IMR-90 (cell line): ENCODE data around the gene DHRS7B. TPM values are rescaled to one million over a fixed set of nuclear protein-coding genes. Genes with fewer than 3 reads are reported as not detected.

Experiments used
- ATAC-seq: fragments of 200-7000 bp; cut with Tn5 transposase; 2 replicates; pipeline ENCODE4 v1.9.1; 2020; ENCODE audit warnings: low read depth, mild to moderate bottlenecking, moderate library complexity
- BruUV-seq: library from RNA; stranded (reverse); fragments of 400-500 nt; replicated peaks from 2 replicates; lab custom pipeline; 2021; lab: Mats Ljungman, UMichigan
- CTCF ChIA-PET: fragments of 300-600 bp; formaldehyde crosslinking; extraction: SDS; loops from one replicate; lab custom pipeline; 2021; ENCODE audit warnings: antibody characterized with exemption; lab: Yijun Ruan, JAX
- POLR2A ChIA-PET: fragments of 300-600 bp; sonication (Branson Sonifier 250); formaldehyde crosslinking; loops from one replicate; lab custom pipeline; 2022; ENCODE audit warnings: antibody characterized with exemption; ENCODE audit not compliant: unreplicated experiment; lab: Charles Lee
- DNase-seq: peaks from one replicate; pipeline ENCODE4 v3.0.0; 2013
- H2AFZ ChIP-seq: replicated peaks from 2 replicates; pipeline ENCODE3; 2013; ENCODE audit warnings: low read length, mild to moderate bottlenecking; ENCODE audit not compliant: poor library complexity
- H2AK5ac ChIP-seq: 2 replicates; pipeline ENCODE4 v1.6.1; 2013; ENCODE audit warnings: low read depth, low read length, inconsistent platforms
- H2AK9ac ChIP-seq: replicated peaks from 2 replicates; pipeline ENCODE3; 2013; ENCODE audit warnings: mild to moderate bottlenecking, low read depth, low read length, moderate library complexity; ENCODE audit not compliant: poor library complexity
- H2BK120ac ChIP-seq: 2 replicates; pipeline ENCODE4 v1.6.1; 2013; ENCODE audit warnings: low read depth, low read length, inconsistent platforms
- H2BK15ac ChIP-seq: 3 replicates; pipeline ENCODE4 v1.6.1; 2013; ENCODE audit warnings: low read depth, low read length, inconsistent platforms
- H2BK20ac ChIP-seq: 2 replicates; pipeline ENCODE4 v1.6.1; 2013; ENCODE audit warnings: low read depth, mild to moderate bottlenecking, inconsistent platforms, low read length, moderate library complexity
- H2BK5ac ChIP-seq: 2 replicates; pipeline ENCODE4 v1.6.1; 2013; ENCODE audit warnings: mild to moderate bottlenecking, low read depth, low read length, inconsistent platforms; ENCODE audit not compliant: poor library complexity, severe bottlenecking
- H3K14ac ChIP-seq: replicated peaks from 2 replicates; pipeline ENCODE4 v1.6.1; 2013; ENCODE audit warnings: low read depth, low read length, inconsistent platforms
- H3K18ac ChIP-seq: 2 replicates; pipeline ENCODE4 v1.6.1; 2013; ENCODE audit warnings: low read depth, low read length, control low read depth
- H3K23ac ChIP-seq: 2 replicates; pipeline ENCODE4 v1.6.1; 2013; ENCODE audit warnings: low read depth, low read length, inconsistent platforms
- H3K27ac ChIP-seq: 2 replicates; pipeline ENCODE4 v1.5.1; 2013; ENCODE audit warnings: mild to moderate bottlenecking, control low read depth, low read length; ENCODE audit not compliant: insufficient read depth
- H3K27me3 ChIP-seq: 2 replicates; pipeline ENCODE4 v1.6.1; 2013; ENCODE audit warnings: low read length; ENCODE audit not compliant: control insufficient read depth, insufficient read depth
- H3K36me3 ChIP-seq: 2 replicates; pipeline ENCODE4 v1.6.1; 2013; ENCODE audit warnings: low read length, mixed read lengths; ENCODE audit not compliant: control insufficient read depth, insufficient read depth
- H3K4ac ChIP-seq: 2 replicates; pipeline ENCODE4 v1.6.1; 2013; ENCODE audit warnings: low read depth, low read length, inconsistent platforms
- H3K4me1 ChIP-seq: 2 replicates; pipeline ENCODE4 v1.6.1; 2013; ENCODE audit warnings: low read length, mixed read lengths; ENCODE audit not compliant: control insufficient read depth, insufficient read depth
- H3K4me2 ChIP-seq: 2 replicates; pipeline ENCODE4 v1.6.1; 2013; ENCODE audit warnings: low read depth, mild to moderate bottlenecking, control low read depth, low read length, moderate library complexity
- H3K4me3 ChIP-seq: 2 replicates; pipeline ENCODE4 v1.5.1; 2013; ENCODE audit warnings: low read depth, mild to moderate bottlenecking, control low read depth, low read length, moderate library complexity; ENCODE audit not compliant: insufficient read depth
- H3K56ac ChIP-seq: 2 replicates; pipeline ENCODE4 v1.6.1; 2013; ENCODE audit warnings: low read length, inconsistent platforms; ENCODE audit not compliant: insufficient read depth; ENCODE audit errors: extremely low read depth
- H3K79me1 ChIP-seq, 2 experiments: 2 replicates each; pipeline ENCODE4 v1.6.1; 2013; ENCODE audit warnings: low read length in 2 of 2, inconsistent platforms in 1 of 2, low read depth in 1 of 2
- H3K9ac ChIP-seq: 2 replicates; pipeline ENCODE4 v1.6.1; 2013; ENCODE audit warnings: low read depth, low read length, control low read depth
- H3K9me1 ChIP-seq: 2 replicates; pipeline ENCODE4 v1.6.1; 2013; ENCODE audit warnings: low read length, inconsistent platforms; ENCODE audit not compliant: insufficient read depth
- H3K9me3 ChIP-seq: 2 replicates; pipeline ENCODE4 v1.6.1; 2013; ENCODE audit warnings: low read length; ENCODE audit not compliant: control insufficient read depth, insufficient read depth
- H4K20me1 ChIP-seq: 2 replicates; pipeline ENCODE4 v1.6.1; 2013; ENCODE audit warnings: low read length, inconsistent platforms; ENCODE audit not compliant: insufficient read depth
- H4K5ac ChIP-seq: 2 replicates; pipeline ENCODE4 v1.6.1; 2013; ENCODE audit warnings: mild to moderate bottlenecking, low read depth, low read length, control low read depth
- H4K8ac ChIP-seq, 2 experiments: 2 replicates each; pipeline ENCODE4 v1.6.1; 2013; ENCODE audit warnings: low read depth in 2 of 2, low read length in 2 of 2, control low read depth in 1 of 2, inconsistent platforms in 1 of 2
- H4K91ac ChIP-seq: 2 replicates; pipeline ENCODE4 v1.6.1; 2013; ENCODE audit warnings: low read depth, low read length, inconsistent platforms; ENCODE audit not compliant: insufficient read depth
- BHLHE40 ChIP-seq: fragments of 150-350 bp; IDR thresholded peaks from 2 replicates; pipeline ENCODE4 v1.6.1; 2016; ENCODE audit warnings: mild to moderate bottlenecking, low read depth, low read length
- CEBPB ChIP-seq: IDR thresholded peaks from 2 replicates; pipeline ENCODE4 v1.6.1; 2012; ENCODE audit warnings: low read depth, low read length, improper control_type of control experiment
- CHD1 ChIP-seq: IDR thresholded peaks from 2 replicates; pipeline ENCODE4 v1.6.1; 2012; ENCODE audit warnings: low read depth, low read length, improper control_type of control experiment
- FOS ChIP-seq: fragments of 150-350 bp; IDR thresholded peaks from 2 replicates; pipeline ENCODE4 v1.6.1; 2016; ENCODE audit warnings: low read depth, low read length
- MAFK ChIP-seq: IDR thresholded peaks from 2 replicates; pipeline ENCODE4 v1.6.1; 2012; ENCODE audit warnings: low read depth, low read length, improper control_type of control experiment
- MAZ ChIP-seq: IDR thresholded peaks from 2 replicates; pipeline ENCODE4 v1.6.1; 2012; ENCODE audit warnings: low read depth, mild to moderate bottlenecking, low read length, improper control_type of control experiment, moderate library complexity, borderline replicate concordance
- MXI1 ChIP-seq: IDR thresholded peaks from 2 replicates; pipeline ENCODE4 v1.6.1; 2012; ENCODE audit warnings: low read depth, mild to moderate bottlenecking, low read length, moderate library complexity, borderline replicate concordance
- NFE2L2 ChIP-seq: fragments of 150-350 bp; IDR thresholded peaks from 2 replicates; pipeline ENCODE4 v1.6.1; 2016; ENCODE audit warnings: low read depth, mild to moderate bottlenecking, low read length
- POLR2A ChIP-seq: IDR thresholded peaks from 2 replicates; pipeline ENCODE4 v1.6.1; 2012; ENCODE audit warnings: mild to moderate bottlenecking, low read depth, low read length
- RAD21 ChIP-seq: IDR thresholded peaks from 2 replicates; pipeline ENCODE4 v1.6.1; 2012; ENCODE audit warnings: low read length, improper control_type of control experiment
- RCOR1 ChIP-seq: IDR thresholded peaks from 2 replicates; pipeline ENCODE4 v1.6.1; 2012; ENCODE audit warnings: mild to moderate bottlenecking, low read length, improper control_type of control experiment; ENCODE audit not compliant: insufficient replicate concordance
- RFX5 ChIP-seq: IDR thresholded peaks from 2 replicates; pipeline ENCODE4 v1.8.0; 2012; ENCODE audit warnings: low read depth, mild to moderate bottlenecking, low read length, moderate library complexity
- SMC3 ChIP-seq: fragments of 150-350 bp; IDR thresholded peaks from 2 replicates; pipeline ENCODE4 v1.6.1; 2016; ENCODE audit warnings: low read depth, mild to moderate bottlenecking, antibody characterized with exemption, low read length, moderate library complexity
- WGBS, 2 experiments: methylation state at CpG; one replicate each; pipeline versions ENCODE4 v1.1.5 to v1.1.7; 2013; ENCODE audit warnings: missing lambda C conversion rate in 2 of 2; ENCODE audit not compliant: insufficient read length in 1 of 2; ENCODE audit errors: extremely low coverage in 2 of 2; 5-methylcytosine and 5-hydroxymethylcytosine counted together
- dilution Hi-C: fragments of 300-500 bp; cut with HindIII; formaldehyde crosslinking; loops from one replicate; pipeline ENCODE4 v1.14.3; 2018; ENCODE audit warnings: low sequenced_read_pairs; ENCODE audit not compliant: unreplicated experiment
- in situ Hi-C: fragments of 300-500 bp; cut with MboI; formaldehyde crosslinking; loops from 3 replicates; pipeline ENCODE4 v1.14.3; 2019; ENCODE audit warnings: low sequenced_read_pairs, inconsistent platforms, mixed read lengths
- intact Hi-C: fragments of 100-400 bp; cut with micrococcal nuclease; formaldehyde crosslinking; loops from 2 replicates; pipeline ENCODE4 v1.10.0; 2022
- polyA plus RNA-seq, 3 experiments: library from polyadenylated mRNA; depleted of rRNA; stranded (reverse); fragments of >200 nt; gene quantifications; 2 replicates each; pipeline ENCODE4 v1.2.3, GENCODE V29; 2012; ENCODE audit warnings: low replicate concordance in 1 of 3
- total RNA-seq: library from RNA; depleted of rRNA; stranded (reverse); fragments of >200 nt; gene quantifications from 2 replicates; pipeline ENCODE4 v1.2.3, GENCODE V29; 2012
- TF ChIP-seq, protein P1 (sequence below): conservative IDR thresholded peaks from 2 replicates; pipeline ENCODE4 v1.5.1; 2012; ENCODE audit warnings: mild to moderate bottlenecking, low read depth, low read length, improper control_type of control experiment
- TF ChIP-seq, protein P2 (sequence below): fragments of 150-350 bp; IDR thresholded peaks from 2 replicates; pipeline ENCODE4 v1.6.1; 2017; ENCODE audit warnings: mild to moderate bottlenecking, antibody characterized with exemption, low read length, low read depth
- TF ChIP-seq, protein P3 (sequence below): fragments of 150-350 bp; IDR thresholded peaks from 2 replicates; pipeline ENCODE4 v1.6.1; 2016; ENCODE audit warnings: low read depth, mild to moderate bottlenecking, low read length, moderate library complexity, borderline replicate concordance

DHRS7B gene
- total and polyA plus RNA-seq, 2 of the 4 experiments (the other 2 are of a cell fraction) = 24.4 to 34.4 TPM

DNA sequence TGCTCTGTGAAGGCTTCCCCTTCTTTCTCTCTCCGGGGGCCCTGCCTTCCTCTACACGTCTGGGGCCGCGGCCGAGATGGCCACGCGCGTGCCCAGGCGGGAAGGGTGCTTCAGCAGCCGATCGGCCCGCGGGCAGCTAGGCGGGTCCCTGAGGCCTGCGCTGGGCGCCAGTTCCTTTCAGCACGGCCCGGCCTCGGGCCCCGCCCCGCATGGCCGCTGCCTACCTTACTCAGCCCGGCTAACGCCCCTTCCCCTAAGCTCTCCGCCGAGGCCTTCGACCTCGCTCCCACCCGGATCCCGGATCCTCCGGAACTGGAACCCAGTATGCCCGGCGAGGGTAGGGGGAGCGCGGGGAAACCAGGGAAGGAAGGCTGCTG, 86.9 kb downstream of the DHRS7B start:
- Histone ChIP-seq H3K27me3 (no peaks in the 10 kb centered on the region), H4K91ac (peak overlapping the region; percentile 82), H2BK120ac (peak overlapping the region; percentile 28; the same call in 1 of the 2 replicates), H3K9ac (peak overlapping the region; percentile 91), H2AK9ac (peak overlapping the region; percentile 99), H4K20me1 (peaks cover 52% of the 10 kb centered on the region), H2BK20ac (no peak overlapping the region), H3K23ac (peak overlapping the region; percentile 88), H2AK5ac (peak overlapping the region; percentile 70), H3K4me1 (peaks cover 8% of the 10 kb centered on the region), H3K9me3 (no peaks in the 10 kb centered on the region), H2BK15ac (no peak overlapping the region), H3K36me3 (peaks cover 16% of the 10 kb centered on the region), H3K4ac (peak overlapping the region; percentile 85), H3K79me1 (peaks cover 25 to 86% of the 10 kb centered on the region in 2 experiments), H3K27ac (peak overlapping the region; percentile 86), H3K4me2 (peak overlapping the region; percentile 92), H2BK5ac (peak overlapping the region; percentile 81), H3K56ac (peak overlapping the region; percentile 82), H4K8ac (peak overlapping the region; percentile 84 to 88), H3K18ac (no peak overlapping the region; the same call in 1 of the 2 replicates), H4K5ac (peak overlapping the region; percentile 67), H2AFZ (peak overlapping the region; percentile 94), H3K9me1 (peaks cover 39% of the 10 kb centered on the region), H3K4me3 (peak overlapping the region; percentile 87), H3K14ac (peak overlapping the region; percentile 91)
- TF ChIP-seq, protein P1, sequence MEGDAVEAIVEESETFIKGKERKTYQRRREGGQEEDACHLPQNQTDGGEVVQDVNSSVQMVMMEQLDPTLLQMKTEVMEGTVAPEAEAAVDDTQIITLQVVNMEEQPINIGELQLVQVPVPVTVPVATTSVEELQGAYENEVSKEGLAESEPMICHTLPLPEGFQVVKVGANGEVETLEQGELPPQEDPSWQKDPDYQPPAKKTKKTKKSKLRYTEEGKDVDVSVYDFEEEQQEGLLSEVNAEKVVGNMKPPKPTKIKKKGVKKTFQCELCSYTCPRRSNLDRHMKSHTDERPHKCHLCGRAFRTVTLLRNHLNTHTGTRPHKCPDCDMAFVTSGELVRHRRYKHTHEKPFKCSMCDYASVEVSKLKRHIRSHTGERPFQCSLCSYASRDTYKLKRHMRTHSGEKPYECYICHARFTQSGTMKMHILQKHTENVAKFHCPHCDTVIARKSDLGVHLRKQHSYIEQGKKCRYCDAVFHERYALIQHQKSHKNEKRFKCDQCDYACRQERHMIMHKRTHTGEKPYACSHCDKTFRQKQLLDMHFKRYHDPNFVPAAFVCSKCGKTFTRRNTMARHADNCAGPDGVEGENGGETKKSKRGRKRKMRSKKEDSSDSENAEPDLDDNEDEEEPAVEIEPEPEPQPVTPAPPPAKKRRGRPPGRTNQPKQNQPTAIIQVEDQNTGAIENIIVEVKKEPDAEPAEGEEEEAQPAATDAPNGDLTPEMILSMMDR = no peak
- no peak for TF ChIP-seq FOS
- no peak for TF ChIP-seq RFX5
- no peak for TF ChIP-seq BHLHE40
- TF ChIP-seq MXI1 = no peak
- no peak for TF ChIP-seq CEBPB
- no peak for TF ChIP-seq SMC3
- no peak for TF ChIP-seq POLR2A
- TF ChIP-seq MAZ = no peak
- TF ChIP-seq, protein P2, sequence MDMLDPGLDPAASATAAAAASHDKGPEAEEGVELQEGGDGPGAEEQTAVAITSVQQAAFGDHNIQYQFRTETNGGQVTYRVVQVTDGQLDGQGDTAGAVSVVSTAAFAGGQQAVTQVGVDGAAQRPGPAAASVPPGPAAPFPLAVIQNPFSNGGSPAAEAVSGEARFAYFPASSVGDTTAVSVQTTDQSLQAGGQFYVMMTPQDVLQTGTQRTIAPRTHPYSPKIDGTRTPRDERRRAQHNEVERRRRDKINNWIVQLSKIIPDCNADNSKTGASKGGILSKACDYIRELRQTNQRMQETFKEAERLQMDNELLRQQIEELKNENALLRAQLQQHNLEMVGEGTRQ = no peak
- TF ChIP-seq RAD21 = no peak
- no peak for TF ChIP-seq RCOR1
- TF ChIP-seq CHD1 = no peak
- no peak for TF ChIP-seq NFE2L2
- TF ChIP-seq MAFK = no peak
- TF ChIP-seq, protein P3, sequence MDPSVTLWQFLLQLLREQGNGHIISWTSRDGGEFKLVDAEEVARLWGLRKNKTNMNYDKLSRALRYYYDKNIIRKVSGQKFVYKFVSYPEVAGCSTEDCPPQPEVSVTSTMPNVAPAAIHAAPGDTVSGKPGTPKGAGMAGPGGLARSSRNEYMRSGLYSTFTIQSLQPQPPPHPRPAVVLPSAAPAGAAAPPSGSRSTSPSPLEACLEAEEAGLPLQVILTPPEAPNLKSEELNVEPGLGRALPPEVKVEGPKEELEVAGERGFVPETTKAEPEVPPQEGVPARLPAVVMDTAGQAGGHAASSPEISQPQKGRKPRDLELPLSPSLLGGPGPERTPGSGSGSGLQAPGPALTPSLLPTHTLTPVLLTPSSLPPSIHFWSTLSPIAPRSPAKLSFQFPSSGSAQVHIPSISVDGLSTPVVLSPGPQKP = no peak
- POLR2A ChIA-PET = interaction anchor here (0.7 kb wide), 1 partner anchor 72 kb away, joined by 3 read pairs; no protein-coding TSS in a partner anchor
- dilution Hi-C loops (no loop called here), intact Hi-C loops (loop anchor here (1.0 to 5.0 kb wide), 5 partner anchors 46 to 299 kb away; partner anchors contain the start of genes MAP2K3 and USP22), in situ Hi-C loops (no loop called here)
- DNase-seq (no peak), ATAC-seq (peak; percentile 28)
- CTCF ChIA-PET = no interaction called here
- no TSS peak for BruUV-seq
- 0% methylated on average over 2 of the region's 35 CpGs; no CpG with 5 or more reads in 1 of the 2 experiments for WGBS, 2 experiments
